Measurements from ENCODE around the gene HDAC7. TPM values are rescaled to one million over a fixed set of nuclear protein-coding genes. Genes with fewer than 3 reads are reported as not detected.

The HDAC7 gene
- total and polyA plus RNA-seq, 7 experiments from 2014 or later = 16.7 to 194 (median 153) TPM

- intact Hi-C loops (cut with micrococcal nuclease) = loop anchor here (1.0 to 2.0 kb wide), 4 partner anchors 15 to 35 kb away; partner anchors contain the start of gene HDAC7 (in 1 of the 2)
- peak overlapping the region; percentile 81 for H3K27ac ChIP-seq (ENCODE audit: low read depth, low read length)
These were observed 17.8 kb downstream of the HDAC7 start for GRCh38 chr12:47801904-47802246.

GRCh38 chr12:47801170-47801903 lies 18.4 kb downstream of the HDAC7 start:
- ATAC-seq (peak; percentile 50), DNase-seq (no peak)
- Mint-ChIP-seq H3K27ac (peak overlapping the region; percentile 75 to 97 (median 92)), H3K4me1 (peaks cover 50 to 86% (median 79%) of the 10 kb centered on the region in 7 donors), H3K4me3 (peak overlapping the region in 9 of 10 donors; percentile 33 to 86 (median 78)), H3K36me3 (peaks cover 0 to 18% (median 9%) of the 10 kb centered on the region in 5 donors), H3K9me3 (no peaks in the 10 kb centered on the region), H3K27me3 (no peaks in the 10 kb centered on the region)
- H3K27ac ChIP-seq (ENCODE audit: low read depth, low read length) = peak overlapping the region; percentile 81
- H3K27me3 ChIP-seq (ENCODE audit: control insufficient read depth in 2 of 2, insufficient read depth in 2 of 2, low read length in 2 of 2) = no peaks in the 10 kb centered on the region
- H3K9me3 ChIP-seq (ENCODE audit: control insufficient read depth in 2 of 3, low read length in 3 of 3) = no peaks in the 10 kb centered on the region
- intact Hi-C loops (cut with micrococcal nuclease) = no loop called here
- no peak overlapping the region for H3K4me3 ChIP-seq (ENCODE audit: low read length)
- peaks cover 27 to 74% of the 10 kb centered on the region in 2 donors for H3K4me1 ChIP-seq (ENCODE audit: control insufficient read depth in 2 of 2, insufficient read depth in 2 of 2, low read length in 2 of 2)
- ChIA-PET POLR2A (interaction anchor here (0.8 to 15.6 kb wide), 4 partner anchors 11 to 30 kb away, joined by 3 to 364 read pairs (median 22); no protein-coding TSS in a partner anchor), CTCF (interaction anchor here (0.9 to 22.9 kb wide), 7 partner anchors 9 to 60 kb away, joined by 3 to 539 read pairs (median 5); no protein-coding TSS in a partner anchor)
- H3K36me3 ChIP-seq (ENCODE audit: control insufficient read depth in 2 of 3, insufficient read depth in 3 of 3, low read length in 3 of 3) = peaks cover 0 to 48% (median 18%) of the 10 kb centered on the region in 3 experiments

More at GRCh38 chr12:47801904-47802246, 17.8 kb downstream of the HDAC7 start:
- Mint-ChIP-seq H3K4me1 (peaks cover 55 to 91% (median 84%) of the 10 kb centered on the region in 7 donors), H3K9me3 (no peaks in the 10 kb centered on the region), H3K36me3 (peaks cover 0 to 18% (median 9%) of the 10 kb centered on the region in 5 donors), H3K27me3 (no peaks in the 10 kb centered on the region), H3K4me3 (peak overlapping the region; percentile 40 to 86 (median 76)), H3K27ac (peak overlapping the region; percentile 75 to 97 (median 92))
- no peaks in the 10 kb centered on the region for H3K9me3 ChIP-seq (ENCODE audit: control insufficient read depth in 2 of 3, low read length in 3 of 3)
- CTCF ChIA-PET = interaction anchor here (0.8 to 22.9 kb wide), 9 partner anchors 8 to 61 kb away, joined by 3 to 539 read pairs (median 4); no protein-coding TSS in a partner anchor
- peaks cover 30 to 80% of the 10 kb centered on the region in 2 donors for H3K4me1 ChIP-seq (ENCODE audit: control insufficient read depth in 2 of 2, insufficient read depth in 2 of 2, low read length in 2 of 2)
- H3K4me3 ChIP-seq (ENCODE audit: low read length) = no peak overlapping the region
- DNase-seq (no peak), ATAC-seq (no peak)
- POLR2A ChIA-PET = interaction anchor here (0.8 to 15.6 kb wide), 5 partner anchors 10 to 30 kb away, joined by 3 to 364 read pairs (median 5); no protein-coding TSS in a partner anchor
- peaks cover 0 to 43% (median 13%) of the 10 kb centered on the region in 3 experiments for H3K36me3 ChIP-seq (ENCODE audit: control insufficient read depth in 2 of 3, insufficient read depth in 3 of 3, low read length in 3 of 3)
- H3K27me3 ChIP-seq (ENCODE audit: control insufficient read depth in 2 of 2, insufficient read depth in 2 of 2, low read length in 2 of 2) = no peaks in the 10 kb centered on the region

- H3K36me3 Mint-ChIP-seq = peaks cover 0 to 18% (median 9%) of the 10 kb centered on the region in 5 donors
- H3K4me3 ChIP-seq (ENCODE audit: low read length) = no peak overlapping the region
- ChIA-PET POLR2A (interaction anchor here (0.8 to 15.6 kb wide), 5 partner anchors 8 to 33 kb away, joined by 3 to 364 read pairs (median 3); no protein-coding TSS in a partner anchor), CTCF (interaction anchor here (0.6 to 22.9 kb wide), 4 partner anchors 10 to 1057 kb away, joined by 3 to 539 read pairs (median 7); no protein-coding TSS in a partner anchor)
- DNase-seq (no peak), ATAC-seq (no peak)
- peak overlapping the region in 7 of 9 donors; percentile 14 to 97 (median 60) for H3K27ac Mint-ChIP-seq
- no peaks in the 10 kb centered on the region for H3K9me3 Mint-ChIP-seq
- no peaks in the 10 kb centered on the region for H3K27me3 ChIP-seq (ENCODE audit: control insufficient read depth in 2 of 2, insufficient read depth in 2 of 2, low read length in 2 of 2)
- H3K27ac ChIP-seq (ENCODE audit: low read depth, low read length) = no peak overlapping the region
- H3K4me1 Mint-ChIP-seq = peaks cover 48 to 78% (median 71%) of the 10 kb centered on the region in 7 donors
- peak overlapping the region in 2 of 10 donors; percentile 43 to 86 for H3K4me3 Mint-ChIP-seq
- intact Hi-C loops (cut with micrococcal nuclease) = loop anchor here in 1 of 2 donors (1.0 kb wide), 1 partner anchor 8 kb away; no protein-coding TSS in a partner anchor
- peaks cover 21 to 67% of the 10 kb centered on the region in 2 donors for H3K4me1 ChIP-seq (ENCODE audit: control insufficient read depth in 2 of 2, insufficient read depth in 2 of 2, low read length in 2 of 2)
- H3K9me3 ChIP-seq (ENCODE audit: control insufficient read depth in 2 of 3, low read length in 3 of 3) = no peaks in the 10 kb centered on the region
- no peaks in the 10 kb centered on the region for H3K27me3 Mint-ChIP-seq
- H3K36me3 ChIP-seq (ENCODE audit: control insufficient read depth in 2 of 3, insufficient read depth in 3 of 3, low read length in 3 of 3) = peaks cover 0 to 55% (median 22%) of the 10 kb centered on the region in 3 experiments
These were observed 19.1 kb downstream of the HDAC7 start for GRCh38 chr12:47800582-47800981.

GRCh38 chr12:47799357-47799955 lies 20.2 kb downstream of the HDAC7 start:
- POLR2A ChIA-PET = interaction anchor here (0.6 to 1.3 kb wide), 6 partner anchors 9 to 37 kb away, joined by 3 read pairs; no protein-coding TSS in a partner anchor
- H3K36me3 ChIP-seq (ENCODE audit: control insufficient read depth in 2 of 3, insufficient read depth in 3 of 3, low read length in 3 of 3) = peaks cover 0 to 67% (median 28%) of the 10 kb centered on the region in 3 experiments
- no peak for ATAC-seq

GRCh38 chr12:47798382-47798948 lies 21.2 kb downstream of the HDAC7 start:
- H3K27me3 ChIP-seq (ENCODE audit: control insufficient read depth in 2 of 2, insufficient read depth in 2 of 2, low read length in 2 of 2) = no peaks in the 10 kb centered on the region
- H3K4me1 ChIP-seq (ENCODE audit: control insufficient read depth in 2 of 2, insufficient read depth in 2 of 2, low read length in 2 of 2) = peaks cover 11 to 46% of the 10 kb centered on the region in 2 donors
- Mint-ChIP-seq H3K27ac (peak overlapping the region in 5 of 9 donors; percentile 37 to 91 (median 49)), H3K27me3 (no peaks in the 10 kb centered on the region), H3K9me3 (no peaks in the 10 kb centered on the region), H3K36me3 (peaks cover 0 to 17% (median 16%) of the 10 kb centered on the region in 5 donors), H3K4me3 (peak overlapping the region in 1 of 10 donors; percentile 35), H3K4me1 (peaks cover 30 to 57% (median 53%) of the 10 kb centered on the region in 7 donors)
- DNase-seq (no peak), ATAC-seq (no peak)
- peak overlapping the region; percentile 51 for H3K27ac ChIP-seq (ENCODE audit: low read depth, low read length)
- intact Hi-C loops (cut with micrococcal nuclease) = no loop called here
- H3K36me3 ChIP-seq (ENCODE audit: control insufficient read depth in 2 of 3, insufficient read depth in 3 of 3, low read length in 3 of 3) = peaks cover 0 to 72% (median 34%) of the 10 kb centered on the region in 3 experiments
- CTCF ChIA-PET = interaction anchor here (1.0 to 4.6 kb wide), 5 partner anchors 10 to 38 kb away, joined by 3 to 62 read pairs (median 3); no protein-coding TSS in a partner anchor
- POLR2A ChIA-PET = interaction anchor here (0.6 to 1.7 kb wide), 5 partner anchors 15 to 37 kb away, joined by 3 to 6 read pairs (median 3); partner anchors contain the start of gene HDAC7
- H3K9me3 ChIP-seq (ENCODE audit: control insufficient read depth in 2 of 3, low read length in 3 of 3) = no peaks in the 10 kb centered on the region
- no peak overlapping the region for H3K4me3 ChIP-seq (ENCODE audit: low read length)

More at GRCh38 chr12:47799357-47799955, 20.2 kb downstream of the HDAC7 start:
- Mint-ChIP-seq H3K27me3 (no peaks in the 10 kb centered on the region), H3K27ac (peak overlapping the region; percentile 37 to 72 (median 44)), H3K4me1 (peaks cover 37 to 67% (median 60%) of the 10 kb centered on the region in 7 donors), H3K36me3 (peaks cover 0 to 17% (median 9%) of the 10 kb centered on the region in 5 donors), H3K9me3 (no peaks in the 10 kb centered on the region), H3K4me3 (no peak overlapping the region)
- Histone ChIP-seq H3K4me3 (ENCODE audit: low read length) (no peak overlapping the region), H3K27me3 (ENCODE audit: control insufficient read depth in 2 of 2, insufficient read depth in 2 of 2, low read length in 2 of 2) (no peaks in the 10 kb centered on the region), H3K9me3 (ENCODE audit: control insufficient read depth in 2 of 3, low read length in 3 of 3) (no peaks in the 10 kb centered on the region), H3K4me1 (ENCODE audit: control insufficient read depth in 2 of 2, insufficient read depth in 2 of 2, low read length in 2 of 2) (peaks cover 16 to 55% of the 10 kb centered on the region in 2 donors), H3K27ac (ENCODE audit: low read depth, low read length) (peak overlapping the region; percentile 22)
- no peak for DNase-seq
- intact Hi-C loops (cut with micrococcal nuclease) = no loop called here
- CTCF ChIA-PET = interaction anchor here (1.0 to 4.6 kb wide), 3 partner anchors 14 to 84 kb away, joined by 3 to 62 read pairs (median 4); no protein-coding TSS in a partner anchor

Data from naive thymus-derived CD4-positive, alpha-beta T cell (primary cell).